ENCODE data around the gene ANKRD23. TPM values are rescaled to one million over a fixed set of nuclear protein-coding genes. Genes with fewer than 3 reads are reported as not detected.

The ANKRD23 gene
- total and polyA plus RNA-seq, 2 of the 13 experiments (the other 11 are each of a cell fraction or from before 2014, with no cell fraction given), result 1.5 to 1.6 TPM

- TF ChIP-seq PHF21A (CRISPR knock-in tag; IDR thresholded peaks at IDR 0.05) (peak; percentile 58; the same call in 1 of the 2 replicates), ZGPAT (CRISPR knock-in tag; IDR thresholded peaks at IDR 0.05) (0 out of 2 replicates have a peak, but pooled peaks have one; percentile 21), ZFP90 (CRISPR knock-in tag; IDR thresholded peaks at IDR 0.05; ENCODE audit: borderline replicate concordance) (no peak), ZNF230 (CRISPR knock-in tag; IDR thresholded peaks at IDR 0.05) (no peak), ERF (CRISPR knock-in tag; IDR thresholded peaks at IDR 0.05) (no peak), ZNF138 (CRISPR knock-in tag; IDR thresholded peaks at IDR 0.05; ENCODE audit: low read depth) (no peak), ZC3H13 (CRISPR knock-in tag; IDR thresholded peaks at IDR 0.05) (no peak), LCORL (IDR thresholded peaks at IDR 0.05) (no peak), LCORL (CRISPR knock-in tag; IDR thresholded peaks at IDR 0.05) (peak; percentile 27; the same call in 1 of the 2 replicates), ZNF382 (CRISPR knock-in tag; IDR thresholded peaks at IDR 0.05; ENCODE audit: borderline replicate concordance) (no peak), NONO (IDR thresholded peaks at IDR 0.05) (no peak), NONO (CRISPR knock-in tag; conservative IDR thresholded peaks at IDR 0.05) (0 out of 2 replicates have a peak, but pooled peaks have one; percentile 29), CTCF (CRISPR knock-in tag; IDR thresholded peaks at IDR 0.05) (peak; percentile 76), ZBTB33 (CRISPR knock-in tag; IDR thresholded peaks at IDR 0.05) (peak; percentile 91), ZFYVE20 (CRISPR knock-in tag; IDR thresholded peaks at IDR 0.05; ENCODE audit: borderline replicate concordance, low read depth) (no peak), HNF4A (CRISPR knock-in tag; IDR thresholded peaks at IDR 0.05) (peak; percentile 53), ZNF264 (CRISPR knock-in tag; IDR thresholded peaks at IDR 0.05) (0 out of 2 replicates have a peak, but pooled peaks have one; percentile 36), NKX3-1 (CRISPR knock-in tag; IDR thresholded peaks at IDR 0.05) (no peak), MBD4 (IDR thresholded peaks at IDR 0.05; ENCODE audit: borderline replicate concordance, low read length) (no peak), ARNT2 (CRISPR knock-in tag; IDR thresholded peaks at IDR 0.05; ENCODE audit: low read depth) (no peak), ZIK1 (CRISPR knock-in tag; IDR thresholded peaks at IDR 0.05; ENCODE audit: borderline replicate concordance, low read depth) (no peak), ZBTB1 (CRISPR knock-in tag; IDR thresholded peaks at IDR 0.05; ENCODE audit: borderline replicate concordance) (no peak), ZNF709 (CRISPR knock-in tag; IDR thresholded peaks at IDR 0.05) (no peak), YEATS4 (CRISPR knock-in tag; IDR thresholded peaks at IDR 0.05; ENCODE audit: borderline replicate concordance) (no peak), HOXA7 (CRISPR knock-in tag; IDR thresholded peaks at IDR 0.05) (no peak), ZNF614 (CRISPR knock-in tag; IDR thresholded peaks at IDR 0.05; ENCODE audit: borderline replicate concordance) (0 out of 2 replicates have a peak, but pooled peaks have one; percentile 11)
Observed at GRCh38 chr2:96792772-96793749, 50.8 kb downstream of the ANKRD23 start (continued).

All from HepG2 (cell line).